ENCODE data around the gene NIPAL1.

DNA sequence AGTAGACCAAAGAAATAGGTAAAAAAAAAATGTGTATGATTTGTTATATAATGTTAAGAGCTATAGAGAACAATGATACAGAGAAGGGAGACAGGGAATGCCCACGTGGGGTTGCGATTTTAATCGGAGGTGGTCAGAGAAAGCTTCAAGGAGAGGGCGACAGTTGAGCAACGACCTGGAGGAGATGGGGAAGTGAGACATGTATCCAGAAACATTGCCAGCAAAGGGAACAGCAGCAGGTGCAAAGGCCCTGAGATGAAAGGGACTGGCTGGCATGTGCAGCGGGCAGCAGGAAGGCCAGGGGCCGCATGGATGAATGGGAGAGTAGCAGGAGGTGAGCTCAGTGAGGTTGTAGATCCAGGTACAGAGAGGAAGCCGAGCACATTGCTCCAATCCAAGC lies 32.9 kb downstream of the NIPAL1 start:
- TF ChIP-seq EZH2 (IDR thresholded peaks at IDR 0.05; ENCODE audit: insufficient read depth, poor library complexity, severe bottlenecking) (no peak), EZH2phosphoT487 (IDR thresholded peaks at IDR 0.05; ENCODE audit: insufficient read depth, low read depth) (no peak)
